Transverse colon (tissue), 4 donors: Measurements from ENCODE around the gene BTD. TPM values are rescaled to one million over a fixed set of nuclear protein-coding genes. Genes with fewer than 3 reads are reported as not detected.

Source experiments
- DNase-seq: peaks from one replicate; pipeline ENCODE4 v3.0.0-alpha.2; 2019
- H3K27ac ChIP-seq, 4 donors: fragments of 200-600 bp; sonication (generic); 2 replicates each; pipeline ENCODE4 v1.5.1; 2016 to 2018; ENCODE audit warnings: inconsistent platforms in 4 of 4
- H3K27me3 ChIP-seq: fragments of 200-600 bp; sonication (generic); 2 replicates; pipeline ENCODE4 v1.5.1; 2017; ENCODE audit warnings: inconsistent platforms
- H3K36me3 ChIP-seq, 4 donors: fragments of 200-600 bp; sonication (generic); 2 replicates each; pipeline ENCODE4 v1.5.1; 2017 to 2019; ENCODE audit warnings: inconsistent platforms in 4 of 4
- H3K4me1 ChIP-seq, 4 donors: fragments of 200-600 bp; sonication (generic); 2 replicates each; pipeline ENCODE4 v1.5.1; 2017 to 2020; ENCODE audit warnings: inconsistent platforms in 4 of 4
- H3K4me3 ChIP-seq, 4 donors: fragments of 200-600 bp; sonication (generic); 1 replicate in 1 of 4; 2 replicates in 3 of 4; pipeline versions ENCODE4 v1.5.1 to v1.6.1; 2017 to 2019; ENCODE audit warnings: inconsistent platforms in 4 of 4
- H3K9me3 ChIP-seq, 2 donors: fragments of 200-600 bp; sonication (generic); 2 replicates each; pipeline ENCODE4 v1.5.1; 2017 to 2019; ENCODE audit warnings: inconsistent platforms in 2 of 2
- CTCF ChIP-seq, 5 experiments: fragments of 200-600 bp in 3 of 5; fragments of 450-650 bp in 2 of 5; sonication (generic) in 3 of 5; IDR thresholded peaks; 1 replicate in 2 of 5; 2 replicates in 3 of 5; pipeline ENCODE4 v1.5.1; 2016 to 2017; ENCODE audit warnings: antibody characterized with exemption in 5 of 5, inconsistent platforms in 3 of 5, mild to moderate bottlenecking in 2 of 5, moderate library complexity in 1 of 5
- EP300 ChIP-seq: sonication (generic); formaldehyde crosslinking; IDR thresholded peaks from one replicate; pipeline ENCODE4 v1.6.1; 2017; ENCODE audit warnings: antibody characterized with exemption, low read depth
- POLR2A ChIP-seq: fragments of 450-650 bp; IDR thresholded peaks from one replicate; pipeline ENCODE4 v1.6.1; 2016; ENCODE audit warnings: antibody characterized with exemption, mild to moderate bottlenecking, moderate library complexity
- POLR2AphosphoS5 ChIP-seq, 3 donors: sonication (generic); formaldehyde crosslinking; IDR thresholded peaks; one replicate each; pipeline ENCODE4 v1.6.1; 2016; ENCODE audit warnings: antibody characterized with exemption in 3 of 3
- WGBS, 2 donors: methylation state at CpG; one replicate each; pipeline ENCODE4 v1.1.5; 2018; ENCODE audit warnings: low coverage in 1 of 2; 5-methylcytosine and 5-hydroxymethylcytosine counted together
- in situ Hi-C, 4 donors: fragments of 200-750 bp; cut with MboI; loops; one replicate each; pipeline versions ENCODE4 v1.15.0 to v1.15.1; 2017; ENCODE audit warnings: low sequenced_read_pairs in 3 of 4, low pct_ligation_motif_present in 1 of 4, low pct_unique_long_range_greater_than_20kb in 1 of 4
- intact Hi-C: fragments of 100-400 bp; cut with DNase I; formaldehyde crosslinking; loops from one replicate; pipeline ENCODE4 v1.15.1; 2023; ENCODE audit warnings: low total_unique reads
- total RNA-seq, 4 donors: library from RNA; depleted of rRNA; stranded (reverse); fragments of >200 nt; gene quantifications; one replicate each; pipeline ENCODE4 v1.1.0, GENCODE V29; 2016

BTD gene
- total RNA-seq, 4 donors from 2014 or later: 21.3 to 49.6 (median 36.3) TPM

- Histone ChIP-seq H3K27me3 (no peaks in the 10 kb centered on the region), H3K36me3 (peaks cover 0 to 30% (median 7%) of the 10 kb centered on the region in 4 donors), H3K4me3 (no peak overlapping the region), H3K9me3 (no peaks in the 10 kb centered on the region), H3K4me1 (no peaks in the 10 kb centered on the region), H3K27ac (no peak overlapping the region)
- intact Hi-C loops (no loop called here), in situ Hi-C loops (no loop called here)
- 95 to 100% methylated on average over 3 of the region's 3 CpGs for WGBS, 2 donors
- DNase-seq: no peak
- TF ChIP-seq EP300 (no peak), POLR2A (no peak), POLR2AphosphoS5 (IDR thresholded peaks at IDR 0.05) (no peak), CTCF (IDR thresholded peaks at IDR 0.05) (no peak)
These were observed 19.8 kb upstream of the BTD start for GRCh38 chr3:15581471-15582394.

DNA sequence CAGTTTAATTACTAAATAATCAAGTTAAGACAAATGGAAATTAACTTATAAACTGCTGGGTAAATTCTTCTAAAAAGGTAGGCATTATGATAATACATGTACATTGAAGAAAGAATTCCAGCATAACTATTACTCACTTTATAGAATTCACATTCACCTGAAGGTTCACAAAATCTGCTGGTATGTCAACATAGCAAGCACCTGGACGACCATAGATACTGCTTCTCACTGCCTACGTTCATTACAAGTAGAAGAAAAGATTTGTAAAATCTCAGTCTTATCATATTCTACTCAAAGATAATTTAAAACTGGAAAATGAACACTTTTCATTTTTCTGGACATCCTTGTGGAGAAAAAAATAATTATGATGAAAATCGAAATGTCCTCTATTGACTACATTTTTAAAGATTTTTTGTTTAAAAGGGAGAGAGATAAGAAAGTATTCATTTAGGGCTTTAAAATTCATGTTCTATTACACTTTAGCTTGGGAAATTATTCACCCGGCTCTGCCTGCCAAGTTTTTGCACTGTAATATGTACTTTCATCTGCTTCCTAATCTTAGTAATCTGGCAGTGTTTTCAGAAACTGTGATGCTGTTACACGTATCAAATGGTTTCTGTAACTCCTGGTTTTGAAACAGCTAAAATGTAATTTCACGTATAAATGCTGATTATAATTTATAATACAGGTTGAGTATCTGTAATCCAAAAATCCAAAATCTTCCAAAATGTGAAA, 16.3 kb upstream of the BTD start:
- TF ChIP-seq EP300 (no peak), POLR2AphosphoS5 (IDR thresholded peaks at IDR 0.05) (no peak), CTCF (IDR thresholded peaks at IDR 0.05) (no peak), POLR2A (no peak)
- Histone ChIP-seq H3K36me3 (peaks cover 0 to 46% (median 12%) of the 10 kb centered on the region in 4 donors), H3K4me3 (no peak overlapping the region), H3K27ac (no peak overlapping the region), H3K9me3 (no peaks in the 10 kb centered on the region), H3K27me3 (no peaks in the 10 kb centered on the region), H3K4me1 (no peaks in the 10 kb centered on the region)
- intact Hi-C loops (no loop called here), in situ Hi-C loops (no loop called here)
- WGBS, 2 donors: 73 to 82% methylated on average over 6 of the region's 6 CpGs
- DNase-seq: no peak

- Histone ChIP-seq H3K36me3 (peaks cover 0 to 29% (median 10%) of the 10 kb centered on the region in 4 donors), H3K4me1 (no peaks in the 10 kb centered on the region), H3K4me3 (no peak overlapping the region), H3K27ac (no peak overlapping the region), H3K27me3 (no peaks in the 10 kb centered on the region), H3K9me3 (no peaks in the 10 kb centered on the region)
- in situ Hi-C loops (no loop called here), intact Hi-C loops (no loop called here)
- TF ChIP-seq EP300: no peak
- TF ChIP-seq POLR2A: no peak
- 76 to 90% methylated on average over 3 of the region's 3 CpGs for WGBS, 2 donors
- DNase-seq: no peak
These were observed 10.3 kb upstream of the BTD start for GRCh38 chr3:15591242-15591641.

DNA sequence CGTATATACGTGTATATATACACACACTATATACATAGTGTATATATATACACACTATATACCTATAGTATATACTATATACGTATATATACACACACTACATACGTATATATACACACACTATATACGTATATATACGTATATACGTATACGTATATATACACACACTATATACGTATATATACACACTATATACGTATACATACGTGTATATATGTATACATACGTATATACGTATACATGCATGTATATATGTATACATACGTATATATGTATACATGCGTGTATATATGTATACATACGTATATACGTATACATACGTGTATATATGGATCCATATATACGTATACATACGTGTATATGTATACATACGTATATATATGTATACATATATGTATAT, 9.6 kb upstream of the BTD start:
- H3K27me3 ChIP-seq: no peaks in the 10 kb centered on the region
- in situ Hi-C loops (no loop called here), intact Hi-C loops (no loop called here)
- no peak overlapping the region for H3K4me3 ChIP-seq
- DNase-seq: no peak
- no peaks in the 10 kb centered on the region for H3K4me1 ChIP-seq
- no peak overlapping the region for H3K27ac ChIP-seq
- TF ChIP-seq EP300 (no peak), POLR2AphosphoS5 (IDR thresholded peaks at IDR 0.05) (no peak), CTCF (IDR thresholded peaks at IDR 0.05) (no peak), POLR2A (no peak)
- no peaks in the 10 kb centered on the region for H3K9me3 ChIP-seq
- WGBS, 2 donors: 88 to 91% methylated on average over 21 of the region's 21 CpGs
- H3K36me3 ChIP-seq: peaks cover 0 to 28% (median 8%) of the 10 kb centered on the region in 4 donors
